Activated CD8-positive, alpha-beta memory T cell treated with anti-CD3 and anti-CD28 coated beads, Interleukin-2, amount 50 U/mL, for 1 hour (primary cell): ENCODE results near the gene TBX19.

ENCODE experiments used
- DNase-seq: peaks from one replicate; pipeline ENCODE4 v3.0.0-alpha.2; 2020; ENCODE audit errors: extremely low read depth

TBX19 gene

GRCh38 chr1:168281603-168282325 is 1.1 kb downstream of the TBX19 start:
- no peak for DNase-seq

GRCh38 chr1:168285521-168285790 is 4.8 kb downstream of the TBX19 start:
- no peak for DNase-seq

- DNase-seq: no peak
Observed at GRCh38 chr1:168285971-168286927, 5.6 kb downstream of the TBX19 start.

GRCh38 chr1:168287237-168287664 is 6.6 kb downstream of the TBX19 start:
- no peak for DNase-seq

- DNase-seq: no peak
Observed at GRCh38 chr1:168288311-168289052, 7.8 kb downstream of the TBX19 start.

- no peak for DNase-seq
Observed at GRCh38 chr1:168291222-168291837, 10.7 kb downstream of the TBX19 start.

GRCh38 chr1:168293356-168293755 is 12.7 kb downstream of the TBX19 start:
- no peak for DNase-seq

- no peak for DNase-seq
Observed at GRCh38 chr1:168295411-168296114, 14.9 kb downstream of the TBX19 start.

GRCh38 chr1:168297019-168297730 is 16.5 kb downstream of the TBX19 start:
- no peak for DNase-seq

GRCh38 chr1:168298446-168298845 is 17.8 kb downstream of the TBX19 start:
- DNase-seq: no peak

- no peak for DNase-seq
Observed at GRCh38 chr1:168300626-168301025, 19.9 kb downstream of the TBX19 start.

GRCh38 chr1:168301664-168302320 is 21.1 kb downstream of the TBX19 start:
- DNase-seq: no peak

GRCh38 chr1:168303716-168304540 is 23.3 kb downstream of the TBX19 start:
- no peak for DNase-seq

- no peak for DNase-seq
Observed at GRCh38 chr1:168304865-168305264, 24.2 kb downstream of the TBX19 start.

- DNase-seq: no peak
Observed at GRCh38 chr1:168312718-168313604, 32.3 kb downstream of the TBX19 start.

- DNase-seq: no peak
Observed at GRCh38 chr1:168316142-168316541, 35.5 kb downstream of the TBX19 start.

GRCh38 chr1:168317309-168317708 is 36.6 kb downstream of the TBX19 start:
- DNase-seq: no peak

GRCh38 chr1:168319691-168320090 is 39.0 kb downstream of the TBX19 start:
- DNase-seq: no peak
